Astrocyte (in vitro differentiated cells and primary cell): ENCODE data around the gene RSKR.

Experiments
- EZH2 ChIP-seq: IDR thresholded peaks from 2 replicates; pipeline ENCODE4 v1.6.1; 2012; ENCODE audit warnings: mild to moderate bottlenecking, low read length, inconsistent platforms; ENCODE audit not compliant: insufficient read depth
- TF ChIP-seq, protein P1 (sequence below): IDR thresholded peaks from 2 replicates; pipeline ENCODE4 v1.5.1; 2011; ENCODE audit warnings: low read depth, mild to moderate bottlenecking, inconsistent platforms, low read length, moderate library complexity; ENCODE audit not compliant: insufficient read depth

GRCh38 chr17:28598799-28599310 lies 15.1 kb downstream of the RSKR start, which contains the start of gene SPAG5:
- TF ChIP-seq, protein P1, sequence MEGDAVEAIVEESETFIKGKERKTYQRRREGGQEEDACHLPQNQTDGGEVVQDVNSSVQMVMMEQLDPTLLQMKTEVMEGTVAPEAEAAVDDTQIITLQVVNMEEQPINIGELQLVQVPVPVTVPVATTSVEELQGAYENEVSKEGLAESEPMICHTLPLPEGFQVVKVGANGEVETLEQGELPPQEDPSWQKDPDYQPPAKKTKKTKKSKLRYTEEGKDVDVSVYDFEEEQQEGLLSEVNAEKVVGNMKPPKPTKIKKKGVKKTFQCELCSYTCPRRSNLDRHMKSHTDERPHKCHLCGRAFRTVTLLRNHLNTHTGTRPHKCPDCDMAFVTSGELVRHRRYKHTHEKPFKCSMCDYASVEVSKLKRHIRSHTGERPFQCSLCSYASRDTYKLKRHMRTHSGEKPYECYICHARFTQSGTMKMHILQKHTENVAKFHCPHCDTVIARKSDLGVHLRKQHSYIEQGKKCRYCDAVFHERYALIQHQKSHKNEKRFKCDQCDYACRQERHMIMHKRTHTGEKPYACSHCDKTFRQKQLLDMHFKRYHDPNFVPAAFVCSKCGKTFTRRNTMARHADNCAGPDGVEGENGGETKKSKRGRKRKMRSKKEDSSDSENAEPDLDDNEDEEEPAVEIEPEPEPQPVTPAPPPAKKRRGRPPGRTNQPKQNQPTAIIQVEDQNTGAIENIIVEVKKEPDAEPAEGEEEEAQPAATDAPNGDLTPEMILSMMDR, result no peak
- TF ChIP-seq EZH2, result no peak
